C4-2B (cell line): ENCODE data around the gene CEACAM19.
"Not testable (repeated sequence)": the region's sequence is repeated elsewhere in the genome, so short reads cannot be mapped to it uniquely, and the experiment has no call there.

ENCODE experiments used
- H3K27ac ChIP-seq: fragments of 450-650 bp; 2 replicates; pipeline ENCODE4 v1.5.1; 2017
- ZFX ChIP-seq: fragments of 450-650 bp; IDR thresholded peaks from 2 replicates; pipeline ENCODE4 v1.6.1; 2017
- TF ChIP-seq, protein P1 (sequence below): fragments of 450-650 bp; conservative IDR thresholded peaks from 2 replicates; pipeline ENCODE4 v1.5.1; 2017; ENCODE audit warnings: mild to moderate bottlenecking

The CEACAM19 gene, protein sequence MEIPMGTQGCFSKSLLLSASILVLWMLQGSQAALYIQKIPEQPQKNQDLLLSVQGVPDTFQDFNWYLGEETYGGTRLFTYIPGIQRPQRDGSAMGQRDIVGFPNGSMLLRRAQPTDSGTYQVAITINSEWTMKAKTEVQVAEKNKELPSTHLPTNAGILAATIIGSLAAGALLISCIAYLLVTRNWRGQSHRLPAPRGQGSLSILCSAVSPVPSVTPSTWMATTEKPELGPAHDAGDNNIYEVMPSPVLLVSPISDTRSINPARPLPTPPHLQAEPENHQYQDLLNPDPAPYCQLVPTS

DNA sequence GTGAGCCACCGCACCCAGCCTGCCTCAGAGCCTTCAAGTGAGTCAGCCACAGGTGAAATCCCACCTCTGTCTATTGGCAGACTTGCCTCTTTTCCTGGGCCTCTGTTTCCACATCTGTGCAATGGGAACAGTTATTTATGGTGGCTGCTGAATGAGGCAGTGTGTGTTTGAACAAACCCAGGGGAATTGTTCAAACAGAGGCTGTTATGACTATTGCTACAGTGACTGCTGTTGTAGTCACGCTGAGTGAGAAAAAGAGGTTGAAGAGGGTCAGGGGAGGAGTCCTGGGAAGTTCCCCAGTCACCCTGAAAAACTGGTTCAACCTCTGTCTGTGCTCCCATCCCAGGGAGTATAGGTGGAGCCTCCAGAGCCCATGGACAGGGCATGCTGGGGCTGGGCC lies at the start of gene CEACAM19:
Gene CEACAM19 (plus strand): TSS at position 83 of the 400 bp plus-strand sequence. CDS start 450 bp downstream, outside the sequence.
- TF ChIP-seq, protein P1, sequence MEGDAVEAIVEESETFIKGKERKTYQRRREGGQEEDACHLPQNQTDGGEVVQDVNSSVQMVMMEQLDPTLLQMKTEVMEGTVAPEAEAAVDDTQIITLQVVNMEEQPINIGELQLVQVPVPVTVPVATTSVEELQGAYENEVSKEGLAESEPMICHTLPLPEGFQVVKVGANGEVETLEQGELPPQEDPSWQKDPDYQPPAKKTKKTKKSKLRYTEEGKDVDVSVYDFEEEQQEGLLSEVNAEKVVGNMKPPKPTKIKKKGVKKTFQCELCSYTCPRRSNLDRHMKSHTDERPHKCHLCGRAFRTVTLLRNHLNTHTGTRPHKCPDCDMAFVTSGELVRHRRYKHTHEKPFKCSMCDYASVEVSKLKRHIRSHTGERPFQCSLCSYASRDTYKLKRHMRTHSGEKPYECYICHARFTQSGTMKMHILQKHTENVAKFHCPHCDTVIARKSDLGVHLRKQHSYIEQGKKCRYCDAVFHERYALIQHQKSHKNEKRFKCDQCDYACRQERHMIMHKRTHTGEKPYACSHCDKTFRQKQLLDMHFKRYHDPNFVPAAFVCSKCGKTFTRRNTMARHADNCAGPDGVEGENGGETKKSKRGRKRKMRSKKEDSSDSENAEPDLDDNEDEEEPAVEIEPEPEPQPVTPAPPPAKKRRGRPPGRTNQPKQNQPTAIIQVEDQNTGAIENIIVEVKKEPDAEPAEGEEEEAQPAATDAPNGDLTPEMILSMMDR, result no peak
- TF ChIP-seq ZFX, result no peak
- H3K27ac ChIP-seq, result no peak within 1 kb of the TSS; the same call in 1 of the 2 replicates

DNA sequence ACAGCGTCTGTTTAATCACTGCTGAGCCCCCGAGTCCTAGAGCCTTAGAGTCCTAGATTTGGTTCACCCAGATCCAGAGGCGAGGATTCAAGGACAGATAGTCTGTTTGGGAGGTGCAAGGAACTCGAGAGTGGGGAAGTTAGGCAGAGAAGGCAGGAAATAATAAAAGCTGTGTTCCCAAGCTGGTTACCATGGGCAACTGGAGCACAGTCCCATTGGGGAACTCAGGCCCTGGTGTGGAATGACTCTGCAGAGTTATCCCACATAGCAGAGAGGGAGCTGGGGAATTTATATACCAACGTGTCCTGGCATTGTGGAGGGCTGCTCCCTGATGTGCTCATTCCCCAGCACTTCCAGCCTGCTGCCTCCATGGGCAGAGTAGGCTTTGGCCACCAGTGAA lies 48.2 kb upstream of the CEACAM19 start:
- no peak overlapping the region for H3K27ac ChIP-seq
- TF ChIP-seq ZFX, result no peak
- TF ChIP-seq, protein P1, result no peak

DNA sequence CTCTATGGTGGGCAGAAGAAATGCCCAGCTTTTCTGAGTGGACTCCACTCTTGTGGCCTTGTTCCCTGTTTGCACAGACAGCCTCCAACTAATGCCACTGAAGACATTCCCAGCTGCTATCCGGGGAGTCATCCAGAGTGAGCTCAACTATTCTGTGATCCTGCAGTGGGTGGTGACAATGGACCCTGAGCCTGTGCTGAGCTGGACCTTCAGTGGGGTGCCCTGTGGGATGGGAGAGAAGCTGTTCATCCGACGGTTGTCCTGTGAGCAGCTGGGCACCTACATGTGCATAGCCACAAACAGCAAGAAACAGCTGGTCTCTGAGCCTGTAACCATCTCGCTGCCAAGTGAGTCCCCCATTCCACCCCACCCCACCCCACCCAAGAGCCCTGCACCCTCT lies 47.7 kb upstream of the CEACAM19 start:
- TF ChIP-seq ZFX, result no peak
- no peak overlapping the region for H3K27ac ChIP-seq

GRCh38 chr19:44624840-44625354 lies 46.4 kb upstream of the CEACAM19 start:
- no peak overlapping the region for H3K27ac ChIP-seq
- TF ChIP-seq, protein P1, result no peak
- no peak for TF ChIP-seq ZFX

- H3K27ac ChIP-seq, result not testable (repeated sequence)
Observed at GRCh38 chr19:44625637-44626036, 45.6 kb upstream of the CEACAM19 start.

GRCh38 chr19:44626048-44626624 lies 45.1 kb upstream of the CEACAM19 start:
- no peak overlapping the region for H3K27ac ChIP-seq
- TF ChIP-seq, protein P1, result no peak
- TF ChIP-seq ZFX, result no peak

DNA sequence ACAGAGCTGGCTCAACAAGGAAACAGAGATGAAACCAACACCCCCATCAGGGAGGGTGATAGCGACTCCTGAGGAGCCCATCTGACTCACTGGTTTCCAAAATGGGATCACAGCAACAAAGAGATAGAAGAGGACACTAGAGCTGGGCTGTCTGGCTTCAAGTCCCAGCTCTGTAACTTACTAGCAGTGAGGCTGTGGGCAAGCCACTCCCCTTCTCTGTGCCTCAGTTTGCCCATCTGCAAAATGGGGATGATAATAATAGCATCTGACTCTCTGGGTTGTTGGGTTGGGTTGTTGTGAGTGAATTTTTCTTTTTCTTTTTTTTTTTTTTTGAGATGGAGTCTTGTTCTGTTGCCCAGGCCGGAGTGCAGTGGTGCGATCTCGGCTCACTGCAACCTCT lies 43.7 kb upstream of the CEACAM19 start:
- H3K27ac ChIP-seq, result no peak overlapping the region
- TF ChIP-seq ZFX, result no peak
- TF ChIP-seq, protein P1, result no peak

GRCh38 chr19:44628793-44629192 lies 42.5 kb upstream of the CEACAM19 start:
- H3K27ac ChIP-seq, result no peak overlapping the region

GRCh38 chr19:44631611-44632010 lies 39.7 kb upstream of the CEACAM19 start:
- not testable (repeated sequence) for H3K27ac ChIP-seq

More at GRCh38 chr19:44628793-44629192, 42.5 kb upstream of the CEACAM19 start:
- TF ChIP-seq, protein P1, result no peak
- TF ChIP-seq ZFX, result no peak

DNA sequence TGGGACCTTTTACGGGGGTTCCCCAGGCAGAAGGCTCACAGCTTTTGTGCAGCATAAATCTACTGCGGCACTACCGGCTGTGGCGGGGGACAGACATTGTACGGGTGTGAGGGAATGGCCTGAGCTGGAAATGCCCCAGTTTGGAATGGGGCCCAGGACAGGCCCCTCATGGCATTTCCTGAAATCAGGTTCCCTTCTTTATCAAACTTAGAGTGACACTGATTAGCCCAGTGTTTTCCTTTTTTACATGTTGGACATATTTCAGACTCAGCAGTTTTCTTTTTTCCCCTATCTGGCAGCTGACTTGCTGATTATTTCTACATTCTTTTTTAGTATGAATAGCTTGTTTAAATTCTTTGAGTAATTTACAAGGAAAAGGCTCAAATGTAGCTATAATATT lies 37.2 kb upstream of the CEACAM19 start:
- not testable (repeated sequence) for H3K27ac ChIP-seq
